A673 (cell line): ENCODE measurements around the gene HDAC4.

Experiments used
- EZH2 ChIP-seq: fragments of 200-600 bp; sonication (generic); IDR thresholded peaks from 2 replicates; pipeline ENCODE4 v1.6.1; 2017; ENCODE audit warnings: borderline replicate concordance, low read depth, mild to moderate bottlenecking, mixed read lengths, antibody characterized with exemption, low read length; ENCODE audit not compliant: poor library complexity, severe bottlenecking
- TF ChIP-seq, protein P1 (sequence below): fragments of 300-800, 200-600 bp; sonication (generic); conservative IDR thresholded peaks from 2 replicates; pipeline ENCODE4 v1.5.1; 2017; ENCODE audit warnings: low read depth, mild to moderate bottlenecking, antibody characterized with exemption, low read length, moderate library complexity, mixed read lengths

DNA sequence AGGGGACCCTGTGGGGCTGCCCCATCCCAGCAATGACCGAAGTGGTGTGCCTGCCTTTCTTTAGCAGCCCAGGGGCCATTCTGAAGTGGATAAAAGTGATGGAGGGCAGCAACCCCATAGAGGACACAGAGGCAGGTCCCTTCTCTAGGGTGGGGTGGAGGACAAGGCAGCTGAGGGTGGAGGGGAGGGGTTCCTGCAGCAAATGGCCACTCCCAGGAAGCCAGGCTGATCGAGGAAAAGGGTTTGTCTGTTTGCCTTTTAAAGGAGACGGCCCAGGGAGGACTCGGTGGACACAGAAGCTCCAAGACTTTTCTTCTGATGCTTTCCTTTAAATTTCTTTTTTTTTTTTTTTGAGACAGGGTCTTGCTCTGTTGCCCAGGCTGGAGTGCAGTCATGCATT, 280.2 kb downstream of the HDAC4 start:
- TF ChIP-seq, protein P1, sequence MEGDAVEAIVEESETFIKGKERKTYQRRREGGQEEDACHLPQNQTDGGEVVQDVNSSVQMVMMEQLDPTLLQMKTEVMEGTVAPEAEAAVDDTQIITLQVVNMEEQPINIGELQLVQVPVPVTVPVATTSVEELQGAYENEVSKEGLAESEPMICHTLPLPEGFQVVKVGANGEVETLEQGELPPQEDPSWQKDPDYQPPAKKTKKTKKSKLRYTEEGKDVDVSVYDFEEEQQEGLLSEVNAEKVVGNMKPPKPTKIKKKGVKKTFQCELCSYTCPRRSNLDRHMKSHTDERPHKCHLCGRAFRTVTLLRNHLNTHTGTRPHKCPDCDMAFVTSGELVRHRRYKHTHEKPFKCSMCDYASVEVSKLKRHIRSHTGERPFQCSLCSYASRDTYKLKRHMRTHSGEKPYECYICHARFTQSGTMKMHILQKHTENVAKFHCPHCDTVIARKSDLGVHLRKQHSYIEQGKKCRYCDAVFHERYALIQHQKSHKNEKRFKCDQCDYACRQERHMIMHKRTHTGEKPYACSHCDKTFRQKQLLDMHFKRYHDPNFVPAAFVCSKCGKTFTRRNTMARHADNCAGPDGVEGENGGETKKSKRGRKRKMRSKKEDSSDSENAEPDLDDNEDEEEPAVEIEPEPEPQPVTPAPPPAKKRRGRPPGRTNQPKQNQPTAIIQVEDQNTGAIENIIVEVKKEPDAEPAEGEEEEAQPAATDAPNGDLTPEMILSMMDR = no peak
- TF ChIP-seq EZH2 = no peak
